Mesothelial cell of epicardium (in vitro differentiated cells): Measurements from ENCODE around the gene STH. TPM values are rescaled to one million over a fixed set of nuclear protein-coding genes. Genes with fewer than 3 reads are reported as not detected.
"Not testable (repeated sequence)": the region's sequence is repeated elsewhere in the genome, so short reads cannot be mapped to it uniquely, and the experiment has no call there.

Experiments
- DNase-seq, 2 experiments: peaks; one replicate each; pipeline ENCODE4 v3.0.0; 2021; ENCODE audit warnings: low spot score in 2 of 2; ENCODE audit not compliant: unreplicated experiment in 2 of 2
- H3K27ac Mint-ChIP-seq: 2 replicates; pipeline ENCODE4 v1.8.0; 2021; ENCODE audit warnings: mixed read lengths
- H3K27me3 Mint-ChIP-seq: 2 replicates; pipeline ENCODE4 v1.8.0; 2021; ENCODE audit warnings: low read depth, mixed read lengths
- H3K36me3 Mint-ChIP-seq: 2 replicates; pipeline ENCODE4 v1.8.0; 2021; ENCODE audit warnings: mixed read lengths
- H3K4me1 Mint-ChIP-seq: 2 replicates; pipeline ENCODE4 v1.8.0; 2021; ENCODE audit warnings: mixed read lengths
- H3K4me3 Mint-ChIP-seq: 2 replicates; pipeline ENCODE4 v1.8.0; 2021; ENCODE audit warnings: mild to moderate bottlenecking, moderate library complexity, mixed read lengths
- H3K9me3 Mint-ChIP-seq: 2 replicates; pipeline ENCODE4 v1.8.0; 2021; ENCODE audit warnings: mixed read lengths
- CTCF ChIP-seq: fragments of 200-600 bp; sonication (generic); IDR thresholded peaks from one replicate; pipeline ENCODE4 v1.5.0; 2021; ENCODE audit warnings: antibody characterized with exemption; ENCODE audit not compliant: unreplicated experiment
- total RNA-seq: library from RNA; stranded (reverse); gene quantifications from 3 replicates; pipeline ENCODE4 v1.2.1, GENCODE V29; 2021

STH gene
- total RNA-seq, 1 donor from 2014 or later = not detected

GRCh38 chr17:46013127-46013501 is 14.1 kb downstream of the STH start:
- Mint-ChIP-seq H3K4me1 (peaks cover 10% of the 10 kb centered on the region), H3K4me3 (no peak overlapping the region), H3K27me3 (no peaks in the 10 kb centered on the region), H3K36me3 (no peaks in the 10 kb centered on the region), H3K9me3 (no peaks in the 10 kb centered on the region), H3K27ac (no peak overlapping the region)
- TF ChIP-seq CTCF = no peak
- DNase-seq = no peak

GRCh38 chr17:46013502-46014165 is 14.6 kb downstream of the STH start:
- H3K9me3 Mint-ChIP-seq = no peaks in the 10 kb centered on the region

GRCh38 chr17:46019408-46019925 is 20.4 kb downstream of the STH start:
- not testable (repeated sequence) for DNase-seq, H3K27me3 Mint-ChIP-seq, H3K27ac Mint-ChIP-seq, H3K9me3 Mint-ChIP-seq, H3K4me1 Mint-ChIP-seq, H3K4me3 Mint-ChIP-seq
- H3K36me3 Mint-ChIP-seq = peaks cover 22% of the 10 kb centered on the region

More at GRCh38 chr17:46013502-46014165, 14.6 kb downstream of the STH start:
- Mint-ChIP-seq H3K27me3 (no peaks in the 10 kb centered on the region), H3K4me1 (peaks cover 10% of the 10 kb centered on the region), H3K36me3 (peaks cover 2% of the 10 kb centered on the region), H3K4me3 (no peak overlapping the region), H3K27ac (no peak overlapping the region)
- no peak for DNase-seq
- no peak for TF ChIP-seq CTCF

- Mint-ChIP-seq H3K36me3 (peaks cover 22% of the 10 kb centered on the region), H3K4me3 (no peak overlapping the region), H3K27ac (no peak overlapping the region), H3K4me1 (no peaks in the 10 kb centered on the region), H3K27me3 (no peaks in the 10 kb centered on the region), H3K9me3 (no peaks in the 10 kb centered on the region)
- DNase-seq = no peak
- no peak for TF ChIP-seq CTCF
Observed at GRCh38 chr17:46020023-46020761, 21.1 kb downstream of the STH start.

GRCh38 chr17:46020998-46021397 is 21.9 kb downstream of the STH start:
- no peak for DNase-seq
- H3K27ac Mint-ChIP-seq = no peak overlapping the region
- no peaks in the 10 kb centered on the region for H3K4me1 Mint-ChIP-seq
- no peaks in the 10 kb centered on the region for H3K9me3 Mint-ChIP-seq
- no peak overlapping the region for H3K4me3 Mint-ChIP-seq
- no peaks in the 10 kb centered on the region for H3K27me3 Mint-ChIP-seq
- no peak for TF ChIP-seq CTCF
- peaks cover 25% of the 10 kb centered on the region for H3K36me3 Mint-ChIP-seq

- not testable (repeated sequence) for H3K27ac Mint-ChIP-seq, H3K4me3 Mint-ChIP-seq, H3K9me3 Mint-ChIP-seq, H3K4me1 Mint-ChIP-seq, H3K27me3 Mint-ChIP-seq, DNase-seq
- peaks cover 28% of the 10 kb centered on the region for H3K36me3 Mint-ChIP-seq
Observed at GRCh38 chr17:46023366-46023765, 24.3 kb downstream of the STH start.
